HFFc6 (cell line): ENCODE results near the gene OPRL1. TPM values are rescaled to one million over a fixed set of nuclear protein-coding genes. Genes with fewer than 3 reads are reported as not detected.

Experiments
- DNase-seq: peaks from one replicate; pipeline ENCODE4 v3.0.0-alpha.2; 2018
- H3K27ac Mint-ChIP-seq: 2 replicates; pipeline ENCODE4 v1.8.0; 2020; ENCODE audit warnings: mild to moderate bottlenecking, mixed read lengths
- H3K27me3 Mint-ChIP-seq: 2 replicates; pipeline ENCODE4 v1.8.0; 2021; ENCODE audit warnings: mild to moderate bottlenecking, moderate library complexity, mixed read lengths; ENCODE audit not compliant: insufficient read depth
- H3K36me3 Mint-ChIP-seq: 2 replicates; pipeline ENCODE4 v1.8.0; 2021; ENCODE audit warnings: low read depth, mixed read lengths
- H3K4me1 Mint-ChIP-seq: 2 replicates; pipeline ENCODE4 v1.8.0; 2020; ENCODE audit warnings: low read depth, mixed read lengths
- H3K4me3 Mint-ChIP-seq: 2 replicates; pipeline ENCODE4 v1.8.0; 2020; ENCODE audit warnings: mild to moderate bottlenecking, moderate library complexity, mixed read lengths
- H3K9me3 Mint-ChIP-seq: 2 replicates; pipeline ENCODE4 v1.8.0; 2020; ENCODE audit warnings: mild to moderate bottlenecking, mixed read lengths
- CTCF ChIP-seq: fragments of 200-600 bp; sonication (generic); IDR thresholded peaks from 2 replicates; pipeline ENCODE4 v1.5.0; 2021; ENCODE audit warnings: antibody characterized with exemption, mild to moderate bottlenecking
- long read RNA-seq: library from polyadenylated mRNA; unstranded; transcript quantifications from one replicate; pipeline ENCODE4 v2.0.0, GENCODE V29; 2019
- total RNA-seq, 6 experiments: library from RNA; stranded (reverse); fragmentation: NEBNext Ultra II Directional; extraction: Animal tissue kit (Norgen Biotek cat#: 25700); gene quantifications; 2 replicates in 1 of 6; 3 replicates in 5 of 6; pipeline ENCODE4 v1.2.3, GENCODE V29; 2021

Gene OPRL1
- under 1 TPM; 0.27 to 1.00 (median 0.41) TPM for total RNA-seq
- long read RNA-seq, partial matches to known transcripts = 0 of 1 reads
- long read RNA-seq, other reads (novel, unspliced or antisense) = 0 of 1 reads

GRCh38 chr20:64080013-64080812 is at the start of gene OPRL1:
Gene OPRL1, plus strand, starts transcription at chr20:64080082. Its CDS starts 12,639 bp downstream, at chr20:64092721.
- Mint-ChIP-seq H3K27me3 (peaks cover 16% of the 10 kb centered on the region), H3K9me3 (no peaks in the 10 kb centered on the region), H3K36me3 (no peaks in the 10 kb centered on the region), H3K4me3 (peak within 1 kb of the TSS; percentile 89), H3K4me1 (peaks cover 8% of the 10 kb centered on the region; the same call in 1 of the 2 replicates), H3K27ac (0 out of 2 replicates have a peak within 1 kb of the TSS, but pooled peaks have one; percentile 13)
- no peak for TF ChIP-seq CTCF
- no peak for DNase-seq

GRCh38 chr20:64030371-64031134 is 49.3 kb upstream of the OPRL1 start:
- H3K27ac Mint-ChIP-seq = no peak overlapping the region
- no peak for TF ChIP-seq CTCF
- H3K4me3 Mint-ChIP-seq = no peak overlapping the region
- H3K36me3 Mint-ChIP-seq = peaks cover 20% of the 10 kb centered on the region
- no peaks in the 10 kb centered on the region for H3K9me3 Mint-ChIP-seq
- H3K27me3 Mint-ChIP-seq = peaks cover 2% of the 10 kb centered on the region
- H3K4me1 Mint-ChIP-seq = no peaks in the 10 kb centered on the region
- DNase-seq = no peak

GRCh38 chr20:64031822-64032314 is 48.0 kb upstream of the OPRL1 start:
- H3K27me3 Mint-ChIP-seq = peaks cover 2% of the 10 kb centered on the region
- H3K9me3 Mint-ChIP-seq = no peaks in the 10 kb centered on the region
- no peak overlapping the region for H3K27ac Mint-ChIP-seq
- H3K4me1 Mint-ChIP-seq = no peaks in the 10 kb centered on the region
- H3K36me3 Mint-ChIP-seq = peaks cover 18% of the 10 kb centered on the region
- H3K4me3 Mint-ChIP-seq = no peak overlapping the region
- no peak for TF ChIP-seq CTCF
- DNase-seq = no peak

GRCh38 chr20:64032706-64033624 is 46.9 kb upstream of the OPRL1 start:
- Mint-ChIP-seq H3K4me1 (0 out of 2 replicates have a peak, but pooled peaks cover 4% of the 10 kb centered on the region), H3K4me3 (no peak overlapping the region), H3K9me3 (no peaks in the 10 kb centered on the region), H3K27me3 (peaks cover 5% of the 10 kb centered on the region), H3K27ac (no peak overlapping the region), H3K36me3 (peaks cover 12% of the 10 kb centered on the region)
- no peak for TF ChIP-seq CTCF
- no peak for DNase-seq
